ENCODE data around the gene FYN.

DNA sequence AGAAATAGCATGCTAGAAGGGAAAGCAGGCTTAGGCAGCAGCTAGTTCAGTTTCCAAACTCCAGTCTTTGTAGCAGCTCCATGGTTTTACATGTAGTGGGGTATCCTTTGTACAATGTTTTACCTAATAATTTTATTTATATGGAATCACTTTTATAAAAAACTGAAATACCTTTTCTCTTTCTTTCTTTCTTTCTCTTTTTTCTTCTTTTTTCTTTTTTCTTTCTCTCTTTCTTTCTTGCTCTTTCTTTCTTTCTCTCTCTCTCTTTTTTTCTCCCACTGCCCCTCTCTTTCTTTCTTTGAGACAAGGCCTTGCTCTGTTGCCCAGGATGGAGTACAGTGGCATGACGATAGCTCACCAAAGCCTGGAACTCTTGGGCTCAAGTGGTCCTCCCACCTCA is 41.4 kb upstream of the FYN start:
- no peak for TF ChIP-seq EZH2 (IDR thresholded peaks at IDR 0.05; ENCODE audit: low read length)
- TF ChIP-seq, protein P1, sequence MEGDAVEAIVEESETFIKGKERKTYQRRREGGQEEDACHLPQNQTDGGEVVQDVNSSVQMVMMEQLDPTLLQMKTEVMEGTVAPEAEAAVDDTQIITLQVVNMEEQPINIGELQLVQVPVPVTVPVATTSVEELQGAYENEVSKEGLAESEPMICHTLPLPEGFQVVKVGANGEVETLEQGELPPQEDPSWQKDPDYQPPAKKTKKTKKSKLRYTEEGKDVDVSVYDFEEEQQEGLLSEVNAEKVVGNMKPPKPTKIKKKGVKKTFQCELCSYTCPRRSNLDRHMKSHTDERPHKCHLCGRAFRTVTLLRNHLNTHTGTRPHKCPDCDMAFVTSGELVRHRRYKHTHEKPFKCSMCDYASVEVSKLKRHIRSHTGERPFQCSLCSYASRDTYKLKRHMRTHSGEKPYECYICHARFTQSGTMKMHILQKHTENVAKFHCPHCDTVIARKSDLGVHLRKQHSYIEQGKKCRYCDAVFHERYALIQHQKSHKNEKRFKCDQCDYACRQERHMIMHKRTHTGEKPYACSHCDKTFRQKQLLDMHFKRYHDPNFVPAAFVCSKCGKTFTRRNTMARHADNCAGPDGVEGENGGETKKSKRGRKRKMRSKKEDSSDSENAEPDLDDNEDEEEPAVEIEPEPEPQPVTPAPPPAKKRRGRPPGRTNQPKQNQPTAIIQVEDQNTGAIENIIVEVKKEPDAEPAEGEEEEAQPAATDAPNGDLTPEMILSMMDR (optimal IDR thresholded peaks at IDR 0.05 in 1 of 3, IDR thresholded peaks at IDR 0.05 in 1 of 3, conservative IDR thresholded peaks at IDR 0.05 in 1 of 3; ENCODE audit: extremely low read depth in 1 of 3, insufficient read depth in 2 of 3, low read length in 3 of 3): no peak
